Limb (tissue), 2 donors: ENCODE data around the gene FAM181B.

Source experiments
- DNase-seq, 2 donors: peaks; one replicate each; pipeline ENCODE4 v3.0.0-alpha.2; 2016; ENCODE audit errors: extremely low spot score in 2 of 2

FAM181B gene, protein sequence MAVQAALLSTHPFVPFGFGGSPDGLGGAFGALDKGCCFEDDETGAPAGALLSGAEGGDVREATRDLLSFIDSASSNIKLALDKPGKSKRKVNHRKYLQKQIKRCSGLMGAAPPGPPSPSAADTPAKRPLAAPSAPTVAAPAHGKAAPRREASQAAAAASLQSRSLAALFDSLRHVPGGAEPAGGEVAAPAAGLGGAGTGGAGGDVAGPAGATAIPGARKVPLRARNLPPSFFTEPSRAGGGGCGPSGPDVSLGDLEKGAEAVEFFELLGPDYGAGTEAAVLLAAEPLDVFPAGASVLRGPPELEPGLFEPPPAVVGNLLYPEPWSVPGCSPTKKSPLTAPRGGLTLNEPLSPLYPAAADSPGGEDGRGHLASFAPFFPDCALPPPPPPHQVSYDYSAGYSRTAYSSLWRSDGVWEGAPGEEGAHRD

DNA sequence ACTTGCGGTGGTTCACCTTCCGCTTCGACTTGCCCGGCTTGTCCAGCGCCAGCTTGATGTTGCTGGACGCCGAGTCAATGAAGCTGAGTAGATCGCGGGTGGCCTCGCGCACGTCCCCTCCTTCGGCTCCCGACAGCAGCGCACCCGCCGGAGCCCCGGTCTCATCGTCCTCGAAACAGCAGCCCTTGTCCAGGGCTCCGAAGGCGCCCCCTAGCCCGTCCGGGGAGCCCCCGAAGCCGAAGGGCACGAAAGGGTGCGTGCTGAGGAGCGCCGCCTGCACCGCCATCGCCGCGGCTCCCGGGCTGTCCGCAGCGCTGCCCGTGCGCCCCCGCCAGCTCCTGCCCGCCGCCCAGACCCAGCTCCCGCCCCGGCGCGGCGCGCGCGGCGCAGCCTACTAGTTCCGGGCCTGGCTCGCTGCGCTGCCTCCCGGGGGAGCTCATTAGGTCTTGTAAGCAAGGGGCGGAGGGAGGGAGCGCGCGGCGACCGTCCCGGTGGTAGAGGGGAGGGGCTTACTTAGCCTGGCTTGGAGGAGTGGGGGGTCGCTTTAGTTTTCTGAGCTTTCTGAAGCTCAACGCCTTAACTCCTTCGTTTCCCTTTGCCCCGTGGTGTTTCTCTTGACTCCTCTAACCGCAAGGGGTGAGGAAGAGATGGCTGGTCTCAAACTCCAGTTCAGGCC, at the start of gene FAM181B:
Gene FAM181B (minus strand): TSS at position 421 of the 676 bp plus-strand sequence. CDS start 135 bp downstream, at position 286.
- peak; percentile 64 to 86 for DNase-seq

DNA sequence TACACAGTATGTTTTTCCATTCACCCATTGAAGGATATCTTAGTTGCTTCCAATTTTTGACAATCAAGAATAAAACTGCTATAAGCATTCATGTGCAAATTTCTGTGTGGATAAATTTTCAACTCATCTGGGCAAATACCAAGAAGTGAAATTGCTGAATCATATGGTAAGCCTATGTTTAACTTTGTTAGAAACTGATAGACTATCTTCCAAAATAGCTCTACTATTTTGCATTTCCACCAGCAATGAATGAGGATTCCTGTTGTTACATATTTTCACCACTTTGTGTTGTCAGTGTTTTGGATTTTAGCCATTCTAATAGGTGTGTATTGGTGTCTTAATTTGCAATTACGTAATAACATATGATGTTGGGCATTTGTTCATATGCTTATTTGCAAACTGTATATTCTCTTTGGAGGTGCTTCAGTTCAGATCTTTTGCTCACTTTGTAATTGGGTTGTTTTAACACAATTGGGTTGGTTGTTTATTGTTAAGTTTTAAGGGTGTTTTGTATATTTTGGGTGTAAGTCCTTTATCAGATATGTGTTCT, 49.2 kb upstream of the FAM181B start:
- DNase-seq = no peak

DNA sequence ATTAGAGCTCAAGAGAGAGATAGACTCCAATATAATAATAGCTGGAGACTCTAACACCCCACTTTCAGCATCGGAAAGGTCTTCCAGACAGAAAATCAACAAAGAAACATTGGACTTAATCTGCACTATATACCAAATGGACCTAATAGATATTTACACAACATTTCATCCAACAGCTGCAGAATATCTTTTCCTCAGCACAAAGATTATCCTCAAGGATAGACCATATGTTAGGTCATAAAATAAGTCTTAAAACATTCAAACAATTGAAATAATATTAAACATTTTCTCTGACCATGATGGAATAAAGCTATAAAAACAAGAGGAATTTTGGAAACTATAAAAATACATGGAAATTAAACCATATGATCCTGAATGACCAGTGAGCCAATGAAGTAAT, 45.1 kb upstream of the FAM181B start:
- DNase-seq = no peak

DNA sequence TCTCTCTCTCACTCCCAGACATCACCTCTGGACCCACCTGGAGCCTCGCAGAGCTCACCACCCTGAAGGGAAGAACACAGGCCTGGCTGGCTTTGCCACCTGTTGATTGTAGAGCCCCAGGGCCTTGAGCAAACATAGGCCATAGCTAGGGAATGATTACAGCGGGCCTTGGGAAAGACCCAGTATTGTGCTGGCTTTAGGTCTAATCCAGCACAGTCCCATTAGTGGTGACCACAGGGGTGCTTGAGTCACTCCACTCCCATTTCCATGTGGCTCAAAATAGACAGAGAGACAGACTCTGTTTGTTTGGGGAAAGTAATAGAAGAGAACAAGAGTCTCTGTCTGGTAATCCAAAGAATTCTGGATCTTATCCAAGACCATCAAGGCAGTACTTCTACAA, 42.7 kb upstream of the FAM181B start:
- no peak for DNase-seq

DNA sequence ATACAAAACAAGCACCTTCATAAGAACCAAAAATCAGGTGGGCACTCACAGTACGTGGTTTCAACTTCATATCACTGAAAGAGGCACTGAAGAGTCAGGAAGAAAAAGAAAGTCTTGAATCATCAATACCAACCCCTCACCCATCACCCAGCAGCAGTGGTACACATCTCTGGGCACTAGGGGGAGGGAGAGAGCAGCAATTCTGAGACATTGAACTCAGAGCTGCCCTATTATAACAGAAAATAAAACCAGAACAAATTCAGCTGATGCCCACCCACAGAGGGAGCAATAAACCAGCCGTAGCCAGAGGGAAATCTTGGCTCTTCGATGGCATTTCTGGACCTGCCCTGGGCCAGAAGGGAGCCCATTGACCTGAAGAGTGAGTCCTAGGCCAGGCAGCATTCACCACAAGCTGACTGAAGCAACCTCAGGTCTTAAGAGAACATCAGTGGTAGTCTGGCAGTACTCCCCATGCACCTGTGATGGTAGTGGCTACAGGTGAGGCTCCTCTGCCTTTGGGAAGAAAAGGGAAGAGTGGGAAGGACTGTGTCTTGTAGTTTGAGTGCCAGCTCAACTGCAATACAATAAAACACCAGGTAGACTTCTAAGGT, 42.2 kb upstream of the FAM181B start:
- DNase-seq = no peak

DNA sequence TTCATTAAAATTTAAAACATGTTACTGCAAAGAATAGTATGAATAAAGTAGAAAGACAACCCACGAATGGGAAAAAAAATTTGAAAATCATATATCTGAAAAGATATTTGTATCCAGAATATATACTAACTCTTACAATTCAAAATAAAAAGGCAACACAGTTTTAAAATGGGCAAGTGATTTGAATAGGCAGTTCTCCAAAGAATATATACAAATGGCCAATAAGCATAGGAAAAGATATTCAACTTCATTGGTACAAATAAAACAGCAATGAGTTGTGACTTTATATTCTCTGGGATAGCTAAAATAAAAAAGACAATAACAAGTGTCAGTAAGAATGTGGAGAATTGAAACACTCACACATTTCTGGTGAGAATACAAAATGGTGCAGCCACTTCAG, 41.6 kb upstream of the FAM181B start:
- DNase-seq = no peak

DNA sequence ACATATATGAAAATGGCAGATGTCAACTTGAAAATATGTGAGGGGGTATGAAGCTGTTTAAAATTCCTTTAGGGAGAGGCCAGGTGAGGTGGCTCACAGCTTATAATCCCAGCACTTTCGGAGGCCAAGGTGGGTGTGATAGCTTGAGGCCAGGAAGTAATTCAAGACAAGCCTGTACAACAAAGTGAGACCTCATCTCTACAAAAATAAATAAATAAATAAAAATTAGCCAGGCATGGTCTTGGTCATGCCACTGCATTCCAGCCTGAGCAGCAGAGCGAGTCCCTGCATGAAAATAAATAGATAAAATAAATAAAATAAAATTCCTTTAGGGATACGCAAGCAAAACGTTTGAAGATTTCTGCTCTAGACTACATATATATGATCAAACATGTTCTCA, 38.1 kb upstream of the FAM181B start:
- DNase-seq = no peak

DNA sequence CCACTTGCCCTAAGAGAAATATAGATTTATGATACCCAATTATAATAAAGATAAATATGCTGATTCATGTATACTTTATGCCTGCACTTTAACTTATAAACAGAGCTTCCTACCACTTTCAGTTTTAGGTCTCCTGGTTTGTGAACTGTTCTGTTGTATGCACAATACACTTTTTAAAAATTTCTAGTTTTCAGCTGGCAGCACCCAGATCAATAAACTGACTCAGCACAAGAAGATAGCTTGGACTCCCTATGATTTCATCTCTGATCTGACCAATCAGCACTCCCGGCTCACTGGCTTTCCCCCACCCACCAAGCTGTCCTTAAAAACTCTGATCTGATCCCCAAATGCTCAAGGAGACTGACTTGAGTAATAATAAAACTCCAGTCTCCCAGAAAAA, 33.5 kb upstream of the FAM181B start:
- no peak for DNase-seq

DNA sequence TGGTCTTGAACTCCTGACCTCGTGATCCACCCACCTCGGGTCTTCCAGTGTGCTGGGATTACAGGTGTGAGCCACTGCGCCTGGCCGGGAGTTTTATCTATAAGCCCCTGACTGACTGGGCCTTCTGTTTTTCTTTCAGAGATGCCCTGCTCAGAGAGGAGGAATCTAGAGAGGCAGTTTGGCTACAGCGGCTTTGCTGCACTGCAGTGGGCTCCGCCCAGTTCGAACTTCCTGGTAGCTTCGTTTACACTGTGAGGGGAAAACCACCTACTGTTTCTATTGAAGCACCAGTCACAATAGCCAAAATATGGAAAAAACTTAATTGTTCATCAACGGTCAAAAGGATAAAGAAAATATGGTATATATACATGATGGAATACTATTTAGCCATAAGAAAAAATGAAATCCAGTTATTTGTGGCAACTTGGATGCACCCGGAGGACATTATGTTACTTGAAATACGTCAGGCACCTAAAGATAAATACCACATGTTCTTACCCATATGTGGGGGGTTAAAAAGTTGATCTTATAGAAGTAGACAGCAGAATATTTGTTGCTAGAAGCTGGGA, 31.9 kb upstream of the FAM181B start:
- DNase-seq = no peak

DNA sequence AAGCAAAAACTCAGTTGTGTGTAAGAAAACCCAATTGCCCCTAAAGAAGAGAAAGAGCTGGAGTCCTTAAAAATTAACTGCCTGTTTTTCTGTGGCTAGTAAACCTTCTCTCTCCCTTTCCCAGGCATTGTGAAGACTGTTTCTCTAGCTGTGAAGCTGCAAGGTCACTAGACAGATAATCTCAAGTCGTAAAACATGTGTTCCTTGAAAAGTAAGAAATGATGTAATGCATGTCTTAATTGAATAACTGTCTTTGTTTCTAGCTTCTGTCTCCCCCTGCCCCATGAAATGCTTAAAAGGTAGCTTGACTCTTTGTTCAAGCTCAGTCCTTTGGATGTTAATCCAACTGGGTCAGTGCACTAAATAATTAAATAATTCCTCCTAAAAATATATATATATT, 29.5 kb upstream of the FAM181B start:
- DNase-seq = no peak

DNA sequence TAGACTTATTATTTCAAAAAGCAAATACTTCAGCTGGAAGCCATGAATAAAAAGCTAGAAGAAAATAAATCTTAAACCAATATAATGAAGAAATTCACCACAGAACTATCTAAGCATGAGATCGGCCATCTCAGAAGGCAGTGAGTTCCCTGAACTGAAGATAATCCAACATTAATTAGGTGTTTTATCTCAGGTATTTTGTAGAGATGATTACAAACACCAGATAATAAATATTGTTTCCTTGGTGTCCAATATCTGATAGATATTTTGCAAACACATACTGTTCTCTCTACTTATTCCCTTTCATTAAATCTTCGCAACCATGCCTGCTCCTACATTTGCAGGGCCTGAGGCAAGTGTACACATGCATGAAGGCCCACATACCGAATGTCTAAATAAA, 26.0 kb upstream of the FAM181B start:
- no peak for DNase-seq

DNA sequence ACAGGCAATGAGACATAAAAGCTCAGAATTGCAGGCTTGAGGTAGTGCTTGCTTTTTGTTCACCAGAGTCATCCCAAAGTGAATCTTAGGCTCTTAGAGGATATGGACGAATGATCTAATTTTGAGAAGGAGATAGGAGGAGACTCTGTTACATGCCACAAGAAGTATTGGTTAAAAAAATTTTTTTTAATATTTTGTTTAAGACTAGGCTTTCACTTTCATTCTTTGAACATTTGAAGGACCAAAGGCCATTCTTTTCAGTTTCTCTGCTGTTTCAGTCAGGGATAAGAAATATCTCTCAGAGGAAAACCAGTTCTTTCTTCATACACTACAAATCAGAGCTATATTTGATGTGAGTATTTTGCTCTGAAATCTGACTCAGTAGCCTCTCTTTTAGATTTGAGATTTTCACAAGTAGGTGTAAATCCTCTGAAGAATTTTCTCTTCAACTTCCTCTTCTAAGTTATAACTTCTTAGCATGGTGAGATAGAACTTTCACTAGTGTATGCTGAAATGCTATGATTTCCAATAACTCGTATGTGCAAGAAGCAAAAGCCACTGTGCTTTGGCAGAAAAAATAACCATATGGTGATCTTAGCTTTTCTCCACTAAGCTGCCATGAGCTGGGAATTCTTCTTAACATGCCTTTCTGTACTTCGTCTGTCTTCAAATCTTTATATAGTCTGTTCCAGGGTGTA, 24.1 kb upstream of the FAM181B start:
- DNase-seq = no peak

DNA sequence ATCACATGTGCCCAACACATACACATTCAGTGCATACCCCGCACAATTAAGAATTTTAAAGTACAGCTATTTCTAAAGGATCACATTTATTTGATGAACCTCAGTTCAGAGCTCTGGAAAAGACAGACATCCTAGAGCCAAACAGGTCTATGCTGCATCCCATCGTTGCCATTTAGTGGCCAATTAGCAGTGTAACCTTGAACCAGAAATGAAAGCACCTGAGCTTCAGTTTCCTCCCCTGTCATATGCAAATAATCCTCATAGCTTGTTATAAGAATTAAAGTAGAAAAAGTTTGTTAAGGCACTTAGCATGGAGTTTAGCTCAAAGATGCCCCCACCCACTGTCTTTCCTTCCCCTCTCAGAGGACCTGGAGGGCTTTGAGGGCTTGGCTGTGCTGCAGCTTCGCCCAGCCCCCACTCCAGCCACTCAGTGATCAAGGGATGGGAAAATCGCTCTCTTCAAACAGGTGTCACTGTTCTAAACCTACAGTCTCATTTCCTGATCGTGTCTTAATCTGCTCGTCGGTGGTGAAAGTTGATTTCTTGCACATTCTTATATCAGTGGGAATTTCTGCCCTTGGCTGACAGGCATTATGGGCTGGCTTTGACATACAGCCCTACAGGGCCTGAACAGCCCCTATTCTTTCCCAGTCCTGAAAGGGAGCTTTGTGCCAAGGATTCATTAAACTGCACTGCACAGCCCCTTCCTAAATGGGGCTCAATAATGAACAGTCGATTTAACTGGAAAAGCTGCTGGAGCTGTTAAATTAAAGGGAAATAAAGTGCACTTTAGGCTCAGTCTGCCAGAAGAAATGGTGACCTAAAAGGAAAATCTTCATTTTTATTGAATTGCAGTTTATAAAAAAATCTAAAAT, 23.3 kb upstream of the FAM181B start:
- DNase-seq = no peak

DNA sequence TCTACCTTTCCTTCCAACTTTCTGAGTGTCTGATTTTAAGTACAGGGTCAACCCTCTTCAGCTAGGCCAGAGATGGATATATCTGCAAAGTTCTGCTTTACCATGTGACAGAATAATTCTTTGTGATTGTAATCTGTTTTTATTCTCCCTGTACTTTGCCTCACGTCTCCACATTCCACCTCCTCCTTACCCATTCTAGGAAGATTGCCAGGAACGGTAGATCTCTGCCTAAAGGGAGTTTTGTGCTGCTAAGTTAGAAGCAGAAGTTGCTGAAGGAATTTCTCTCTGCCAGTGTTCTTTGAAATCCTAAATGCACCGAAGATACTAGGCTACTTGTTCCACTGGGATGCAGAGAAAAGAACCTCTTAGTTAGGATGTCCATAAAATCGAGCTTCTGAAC, 20.7 kb upstream of the FAM181B start:
- no peak for DNase-seq

DNA sequence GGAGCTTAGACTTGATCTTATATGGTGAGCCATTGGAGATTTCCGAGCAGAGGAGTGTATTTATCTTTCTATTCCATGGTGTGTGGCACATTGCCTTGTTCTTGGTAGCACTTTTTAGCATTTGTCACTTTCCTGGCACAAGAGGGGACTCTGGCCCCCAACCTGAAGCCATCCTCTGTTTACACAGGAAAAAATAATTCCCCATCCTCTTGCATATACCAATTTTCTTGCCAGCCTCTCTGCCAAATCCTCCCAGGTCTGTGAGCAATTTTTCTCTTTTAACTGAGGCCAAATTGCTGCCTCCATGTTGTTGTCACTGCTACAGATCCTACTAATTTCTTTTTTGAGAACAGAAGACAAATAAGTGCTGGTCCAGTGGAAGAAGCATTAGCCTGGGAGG, 20.3 kb upstream of the FAM181B start:
- DNase-seq = no peak

DNA sequence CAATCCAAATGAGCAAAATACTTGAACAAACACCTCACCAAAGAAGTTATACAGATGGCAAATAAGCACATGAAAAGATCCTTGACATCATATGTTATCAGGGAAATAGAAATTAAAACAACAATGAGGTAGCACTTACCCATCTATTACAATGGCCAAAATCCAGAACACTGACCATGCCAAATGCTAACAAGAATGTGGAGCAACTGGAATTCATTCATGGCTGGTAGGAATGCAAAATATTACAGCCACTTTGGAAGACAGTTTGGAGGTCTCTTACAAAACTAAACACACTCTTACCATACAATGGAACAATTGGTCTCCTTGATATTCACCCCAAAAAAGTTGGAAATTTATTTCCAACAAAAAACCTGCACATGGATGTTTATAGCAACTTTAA, 19.1 kb upstream of the FAM181B start:
- DNase-seq = no peak

DNA sequence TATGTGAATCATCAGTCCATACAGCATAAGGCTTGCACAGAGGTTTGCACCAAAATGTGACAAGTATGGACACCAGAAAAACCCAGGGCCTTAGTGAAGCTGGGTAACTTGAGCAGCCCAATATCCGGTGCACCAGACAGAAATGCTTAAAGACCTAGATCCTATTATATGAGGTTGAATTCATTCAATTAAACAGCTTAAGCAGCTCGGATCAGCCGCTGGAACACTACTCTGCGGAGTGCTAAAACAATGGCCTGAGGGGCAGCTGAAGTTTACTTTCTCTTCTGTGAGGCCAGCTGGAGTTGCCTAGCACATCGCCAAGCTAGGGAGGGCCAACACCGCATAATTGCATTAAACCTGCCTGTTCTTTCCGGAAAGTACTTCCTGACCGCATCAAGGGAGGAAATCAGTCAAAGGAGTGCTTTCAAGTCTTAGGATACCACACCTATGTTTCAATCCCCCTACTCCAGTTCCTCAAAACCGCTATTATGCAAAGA, 17.0 kb upstream of the FAM181B start:
- DNase-seq = no peak

DNA sequence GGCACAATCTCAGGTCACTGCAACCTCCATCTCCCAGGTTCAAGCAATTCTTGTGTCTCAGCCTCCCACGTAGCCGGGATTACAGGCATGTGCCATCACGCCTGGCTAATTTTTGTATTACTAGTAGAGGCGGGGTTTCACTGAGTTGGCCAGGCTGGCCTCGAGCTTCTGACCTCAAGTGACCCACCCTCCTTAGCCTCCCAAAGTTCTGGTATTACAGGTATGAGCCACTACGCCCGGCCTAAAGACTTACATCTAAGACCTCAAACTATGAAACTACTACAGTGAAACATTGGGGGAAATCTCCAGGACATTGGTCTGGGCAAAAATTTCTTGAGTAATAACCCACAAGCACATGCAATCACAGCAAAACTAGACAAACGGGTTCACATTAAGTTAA, 13.8 kb upstream of the FAM181B start:
- DNase-seq = no peak

DNA sequence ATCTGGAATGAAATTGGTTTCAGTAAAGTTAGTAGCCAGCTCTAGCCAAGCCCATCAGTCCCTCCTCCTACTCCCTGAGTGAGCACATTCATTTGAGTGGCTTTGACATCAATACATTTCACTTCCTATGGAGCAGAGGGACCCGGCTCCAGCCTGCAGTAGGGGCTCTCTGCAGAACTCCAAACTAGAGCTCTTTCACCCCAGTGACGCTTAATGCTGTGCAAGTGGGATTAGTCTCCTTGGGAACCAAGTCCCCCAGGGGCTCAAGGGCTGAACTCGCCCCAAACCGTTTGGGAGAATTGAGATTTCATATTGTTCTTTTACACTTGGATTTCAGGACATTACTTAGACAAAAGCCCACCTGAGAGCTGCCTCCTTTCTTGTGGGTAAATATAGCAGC, 4.4 kb upstream of the FAM181B start:
- no peak for DNase-seq

DNA sequence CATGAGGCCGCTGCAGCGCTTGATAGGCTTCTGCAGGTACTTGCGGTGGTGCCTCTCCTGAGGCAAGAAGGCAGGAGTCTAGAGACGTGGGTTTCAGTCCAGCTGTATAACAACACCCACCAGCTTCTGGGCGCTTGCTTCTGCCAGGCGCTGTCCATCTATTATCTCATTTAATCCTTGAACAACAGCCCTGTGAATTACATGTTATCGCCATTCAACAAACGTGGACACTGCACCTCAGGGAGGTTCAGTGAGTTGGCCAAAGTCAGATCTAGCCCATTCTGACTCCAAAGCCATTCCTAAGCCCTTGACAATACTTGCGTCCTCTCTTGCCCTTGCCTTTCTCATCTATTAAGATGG, 436 bp upstream of the FAM181B start:
- DNase-seq = no peak
